ENCODE results near the gene KBTBD4. TPM values are rescaled to one million over a fixed set of nuclear protein-coding genes. Genes with fewer than 3 reads are reported as not detected.
A peak's percentile ranks its signal among the peaks of the same experiment; 100 is the strongest.

KBTBD4 gene
- total and polyA plus RNA-seq, 2 of the 13 experiments (the other 11 are each of a cell fraction or from before 2014, with no cell fraction given) = 8.5 to 12.8 TPM

- no peaks in the 10 kb centered on the region for H3K27me3 ChIP-seq (ENCODE audit: control insufficient read depth in 1 of 2, insufficient read depth in 2 of 2, low read length in 2 of 2)
- peaks cover 34% of the 10 kb centered on the region for H3K79me2 ChIP-seq (ENCODE audit: insufficient read depth, low read length)
- no peak overlapping the region for H2AFZ ChIP-seq (ENCODE audit: low read length)
- FAIRE-seq (no peak), DNase-seq (ENCODE audit: low spot score) (no peak), ATAC-seq (peak; percentile 42)
- H3K9ac ChIP-seq (ENCODE audit: insufficient read depth, low read depth, low read length) = peak overlapping the region; percentile 99
- BruUV-seq (replicated peaks) = no TSS peak
- H3K4me2 ChIP-seq (ENCODE audit: low read depth, low read length) = peak overlapping the region; percentile 94
- POLR2A ChIA-PET = interaction anchor here (0.7 to 3.9 kb wide), 7 partner anchors 8 to 94 kb away, joined by 3 to 19 read pairs (median 4); partner anchors contain the start of genes CELF1, KBTBD4 and NDUFS3
- CTCF ChIA-PET (ENCODE audit: low intra/inter-chr PET ratio, low total read pairs) = no interaction called here
- WGBS (ENCODE audit: low lambda C conversion rate) = 3% methylated on average over 10 of the region's 17 CpGs
- H3K36me3 ChIP-seq (replicated peaks in 1 of 2; ENCODE audit: control insufficient read depth in 1 of 2, insufficient read depth in 2 of 2, low read length in 2 of 2) = peaks cover 5 to 18% of the 10 kb centered on the region in 2 experiments; a peak in 4 of 5 replicates
- intact Hi-C loops (cut with micrococcal nuclease; ENCODE audit: unreplicated experiment) = no loop called here
- in situ Hi-C loops (cut with HindIII; ENCODE audit: extremely low pct_ligation_motif_present, low pct_unique_long_range_greater_than_20kb) = no loop called here
- no peaks in the 10 kb centered on the region for H3K9me3 ChIP-seq (ENCODE audit: low read length)
- H4K20me1 ChIP-seq (ENCODE audit: insufficient read depth, low read length) = no peaks in the 10 kb centered on the region
- H3K4me1 ChIP-seq (ENCODE audit: insufficient read depth, low read length) = peaks cover 26% of the 10 kb centered on the region
- H3K27ac ChIP-seq (ENCODE audit: extremely low read length, insufficient read depth, low read length) = peak overlapping the region; percentile 85
- H3K4me3 ChIP-seq (replicated peaks in 1 of 3; ENCODE audit: insufficient read depth in 1 of 3, low read depth in 2 of 3, low read length in 3 of 3) = peak overlapping the region; percentile 87 to 97 (median 97)
- TF ChIP-seq ZNF614 (CRISPR knock-in tag; IDR thresholded peaks at IDR 0.05; ENCODE audit: borderline replicate concordance) (no peak), ZNF275 (CRISPR knock-in tag; IDR thresholded peaks at IDR 0.05; ENCODE audit: borderline replicate concordance) (no peak), HOXA5 (CRISPR knock-in tag; IDR thresholded peaks at IDR 0.05) (no peak), SKI (IDR thresholded peaks at IDR 0.05; ENCODE audit: partially characterized antibody) (no peak), ATAD3A (CRISPR knock-in tag; IDR thresholded peaks at IDR 0.05) (no peak), CTCF (CRISPR knock-in tag; IDR thresholded peaks at IDR 0.05) (no peak), MIXL1 (CRISPR knock-in tag; IDR thresholded peaks at IDR 0.05) (no peak), ZNF274 (CRISPR knock-in tag; IDR thresholded peaks at IDR 0.05) (no peak), MTERF4 (CRISPR knock-in tag; IDR thresholded peaks at IDR 0.05) (no peak), ARNTL (CRISPR knock-in tag; IDR thresholded peaks at IDR 0.05) (0 out of 2 replicates have a peak, but pooled peaks have one; percentile 39), ZNF691 (CRISPR knock-in tag; IDR thresholded peaks at IDR 0.05; ENCODE audit: borderline replicate concordance, low read depth) (no peak; the same call in 1 of the 2 replicates), HBP1 (CRISPR knock-in tag; IDR thresholded peaks at IDR 0.05; ENCODE audit: low read depth) (no peak), HMGA1 (CRISPR knock-in tag; conservative IDR thresholded peaks at IDR 0.05) (no peak), CBX5 (CRISPR knock-in tag; IDR thresholded peaks at IDR 0.05; ENCODE audit: borderline replicate concordance) (no peak), TP53 (CRISPR knock-in tag; conservative IDR thresholded peaks at IDR 0.05) (no peak), ZNF501 (CRISPR knock-in tag; IDR thresholded peaks at IDR 0.05) (no peak)
- TF ChIP-seq, protein P1, sequence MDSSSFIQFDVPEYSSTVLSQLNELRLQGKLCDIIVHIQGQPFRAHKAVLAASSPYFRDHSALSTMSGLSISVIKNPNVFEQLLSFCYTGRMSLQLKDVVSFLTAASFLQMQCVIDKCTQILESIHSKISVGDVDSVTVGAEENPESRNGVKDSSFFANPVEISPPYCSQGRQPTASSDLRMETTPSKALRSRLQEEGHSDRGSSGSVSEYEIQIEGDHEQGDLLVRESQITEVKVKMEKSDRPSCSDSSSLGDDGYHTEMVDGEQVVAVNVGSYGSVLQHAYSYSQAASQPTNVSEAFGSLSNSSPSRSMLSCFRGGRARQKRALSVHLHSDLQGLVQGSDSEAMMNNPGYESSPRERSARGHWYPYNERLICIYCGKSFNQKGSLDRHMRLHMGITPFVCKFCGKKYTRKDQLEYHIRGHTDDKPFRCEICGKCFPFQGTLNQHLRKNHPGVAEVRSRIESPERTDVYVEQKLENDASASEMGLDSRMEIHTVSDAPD (CRISPR knock-in tag; IDR thresholded peaks at IDR 0.05) = no peak
Measured at GRCh38 chr11:47566149-47566698, 12.5 kb downstream of the KBTBD4 start.
